GM19238 (cell line): ENCODE results near the gene CLDN22.

Experiments used
- DNase-seq: peaks from one replicate; pipeline ENCODE4 v3.0.0; 2011; ENCODE audit warnings: low spot score; ENCODE audit not compliant: insufficient read length

Gene CLDN22

GRCh38 chr4:183284965-183285364 lies 35.1 kb downstream of the CLDN22 start:
- no peak for DNase-seq

GRCh38 chr4:183284258-183284785 lies 35.8 kb downstream of the CLDN22 start:
- no peak for DNase-seq

GRCh38 chr4:183276106-183276505 lies 44.0 kb downstream of the CLDN22 start:
- DNase-seq, result no peak

GRCh38 chr4:183272384-183272783 lies 47.7 kb downstream of the CLDN22 start:
- DNase-seq, result no peak

GRCh38 chr4:183268556-183268955 lies 51.5 kb downstream of the CLDN22 start:
- no peak for DNase-seq
